DMS79 treated with DMSO at 0.1 percent for 48 hours (cell line): ENCODE measurements around the gene SHISA6.

Experiments
- DNase-seq: peaks from one replicate; lab custom pipeline; 2025; lab: John Stamatoyannopoulos, UW

Gene SHISA6

GRCh38 chr17:11458279-11458678, 217.3 kb downstream of the SHISA6 start:
- DNase-seq = no peak

- DNase-seq = no peak
These were observed 218.9 kb downstream of the SHISA6 start for GRCh38 chr17:11459861-11460331.

GRCh38 chr17:11461993-11462548, 221.1 kb downstream of the SHISA6 start:
- no peak for DNase-seq

- no peak for DNase-seq
These were observed 226.6 kb downstream of the SHISA6 start for GRCh38 chr17:11467639-11468038.

GRCh38 chr17:11485336-11486100, 244.5 kb downstream of the SHISA6 start:
- no peak for DNase-seq

GRCh38 chr17:11486101-11486867, 245.3 kb downstream of the SHISA6 start:
- no peak for DNase-seq

GRCh38 chr17:11486868-11487310, 245.9 kb downstream of the SHISA6 start:
- no peak for DNase-seq

GRCh38 chr17:11487469-11487868, 246.5 kb downstream of the SHISA6 start:
- no peak for DNase-seq

- no peak for DNase-seq
These were observed 247.4 kb downstream of the SHISA6 start for GRCh38 chr17:11488407-11488806.

- no peak for DNase-seq
These were observed 249.2 kb downstream of the SHISA6 start for GRCh38 chr17:11490171-11490755.

GRCh38 chr17:11492511-11492910, 251.5 kb downstream of the SHISA6 start:
- DNase-seq = no peak

GRCh38 chr17:11493936-11494335, 252.9 kb downstream of the SHISA6 start:
- no peak for DNase-seq

- no peak for DNase-seq
These were observed 254.6 kb downstream of the SHISA6 start for GRCh38 chr17:11495613-11496012.

- DNase-seq = no peak
These were observed 258.9 kb downstream of the SHISA6 start for GRCh38 chr17:11499881-11500280.

- no peak for DNase-seq
These were observed 262.5 kb downstream of the SHISA6 start for GRCh38 chr17:11503308-11504035.

GRCh38 chr17:11506635-11507034, 265.6 kb downstream of the SHISA6 start:
- no peak for DNase-seq

GRCh38 chr17:11511696-11512095, 270.7 kb downstream of the SHISA6 start:
- no peak for DNase-seq

GRCh38 chr17:11514565-11514964, 273.6 kb downstream of the SHISA6 start:
- no peak for DNase-seq

GRCh38 chr17:11514981-11515680, 274.1 kb downstream of the SHISA6 start:
- no peak for DNase-seq

- no peak for DNase-seq
These were observed 274.9 kb downstream of the SHISA6 start for GRCh38 chr17:11515901-11516300.

GRCh38 chr17:11535231-11535630, 294.2 kb downstream of the SHISA6 start:
- DNase-seq = no peak
